Measurements from ENCODE around the gene NR5A1. TPM values are rescaled to one million over a fixed set of nuclear protein-coding genes. Genes with fewer than 3 reads are reported as not detected.
A peak's percentile ranks its signal among the peaks of the same experiment; 100 is the strongest.

Gene NR5A1
- total and polyA plus RNA-seq, 2 of the 13 experiments (the other 11 are each of a cell fraction or from before 2014, with no cell fraction given): 28.9 to 44.7 TPM

DNA sequence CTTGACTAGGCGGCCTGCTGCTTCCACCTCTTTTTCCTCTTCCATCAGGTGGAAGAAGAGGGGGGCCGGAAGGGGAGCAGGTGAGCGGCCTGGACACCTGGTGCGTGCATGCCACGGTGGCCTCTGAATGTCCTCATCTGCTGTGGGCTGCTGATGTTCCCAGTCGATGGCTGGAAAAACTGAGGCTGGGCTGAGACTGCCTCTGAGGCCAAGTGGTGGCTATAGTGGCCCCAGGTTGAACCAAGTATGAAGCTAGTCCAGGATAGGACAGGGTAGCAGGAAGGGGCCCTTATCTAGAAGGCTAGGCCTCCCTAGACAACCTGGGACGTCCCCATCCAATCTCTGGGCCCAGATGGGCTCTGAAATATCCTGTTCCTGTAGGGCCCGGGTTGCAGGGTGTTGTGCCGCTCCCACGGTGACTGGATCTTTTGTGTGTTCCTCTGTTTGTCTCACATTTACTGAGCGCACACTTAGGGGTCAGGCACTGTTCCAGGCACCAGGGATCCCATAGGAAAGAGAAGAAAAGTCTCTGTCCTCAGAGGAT is 753 bp upstream of the NR5A1 start (continued):
- 0 out of 2 replicates have a peak, but pooled peaks have one; percentile 2 for TF ChIP-seq TBX2 (CRISPR knock-in tag; IDR thresholded peaks at IDR 0.05; ENCODE audit: borderline replicate concordance)
- no peak for TF ChIP-seq ZNF691 (CRISPR knock-in tag; IDR thresholded peaks at IDR 0.05; ENCODE audit: borderline replicate concordance, low read depth)
- TF ChIP-seq, protein P1, sequence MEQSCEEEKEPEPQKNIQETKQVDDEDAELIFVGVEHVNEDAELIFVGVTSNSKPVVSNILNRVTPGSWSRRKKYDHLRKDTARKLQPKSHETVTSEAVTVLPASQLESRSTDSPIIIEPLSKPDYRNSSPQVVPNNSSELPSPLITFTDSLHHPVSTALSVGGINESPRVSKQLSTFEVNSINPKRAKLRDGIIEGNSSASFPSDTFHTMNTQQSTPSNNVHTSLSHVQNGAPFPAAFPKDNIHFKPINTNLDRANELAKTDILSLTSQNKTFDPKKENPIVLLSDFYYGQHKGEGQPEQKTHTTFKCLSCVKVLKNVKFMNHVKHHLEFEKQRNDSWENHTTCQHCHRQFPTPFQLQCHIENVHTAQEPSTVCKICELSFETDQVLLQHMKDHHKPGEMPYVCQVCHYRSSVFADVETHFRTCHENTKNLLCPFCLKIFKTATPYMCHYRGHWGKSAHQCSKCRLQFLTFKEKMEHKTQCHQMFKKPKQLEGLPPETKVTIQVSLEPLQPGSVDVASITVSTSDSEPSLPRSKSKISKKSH (CRISPR knock-in tag; IDR thresholded peaks at IDR 0.05; ENCODE audit: borderline replicate concordance): peak; percentile 54; the same call in 1 of the 2 replicates
- TF ChIP-seq DMAP1 (CRISPR knock-in tag; IDR thresholded peaks at IDR 0.05): 0 out of 2 replicates have a peak, but pooled peaks have one; percentile 9
- peak; percentile 94 for TF ChIP-seq ZNF629 (CRISPR knock-in tag; conservative IDR thresholded peaks at IDR 0.05)
- TF ChIP-seq ARNTL (CRISPR knock-in tag; IDR thresholded peaks at IDR 0.05): 0 out of 2 replicates have a peak, but pooled peaks have one; percentile 15
- TF ChIP-seq ELF4 (CRISPR knock-in tag; IDR thresholded peaks at IDR 0.05; ENCODE audit: borderline replicate concordance): no peak
- 0 out of 2 replicates have a peak, but pooled peaks have one; percentile 31 for TF ChIP-seq MYC (CRISPR knock-in tag; IDR thresholded peaks at IDR 0.05; ENCODE audit: borderline replicate concordance)
- peak; percentile 19; the same call in 1 of the 2 replicates for TF ChIP-seq TARDBP (CRISPR knock-in tag; IDR thresholded peaks at IDR 0.05)
- no peak for TF ChIP-seq CEBPG (CRISPR knock-in tag; IDR thresholded peaks at IDR 0.05)
- TF ChIP-seq, protein P2, sequence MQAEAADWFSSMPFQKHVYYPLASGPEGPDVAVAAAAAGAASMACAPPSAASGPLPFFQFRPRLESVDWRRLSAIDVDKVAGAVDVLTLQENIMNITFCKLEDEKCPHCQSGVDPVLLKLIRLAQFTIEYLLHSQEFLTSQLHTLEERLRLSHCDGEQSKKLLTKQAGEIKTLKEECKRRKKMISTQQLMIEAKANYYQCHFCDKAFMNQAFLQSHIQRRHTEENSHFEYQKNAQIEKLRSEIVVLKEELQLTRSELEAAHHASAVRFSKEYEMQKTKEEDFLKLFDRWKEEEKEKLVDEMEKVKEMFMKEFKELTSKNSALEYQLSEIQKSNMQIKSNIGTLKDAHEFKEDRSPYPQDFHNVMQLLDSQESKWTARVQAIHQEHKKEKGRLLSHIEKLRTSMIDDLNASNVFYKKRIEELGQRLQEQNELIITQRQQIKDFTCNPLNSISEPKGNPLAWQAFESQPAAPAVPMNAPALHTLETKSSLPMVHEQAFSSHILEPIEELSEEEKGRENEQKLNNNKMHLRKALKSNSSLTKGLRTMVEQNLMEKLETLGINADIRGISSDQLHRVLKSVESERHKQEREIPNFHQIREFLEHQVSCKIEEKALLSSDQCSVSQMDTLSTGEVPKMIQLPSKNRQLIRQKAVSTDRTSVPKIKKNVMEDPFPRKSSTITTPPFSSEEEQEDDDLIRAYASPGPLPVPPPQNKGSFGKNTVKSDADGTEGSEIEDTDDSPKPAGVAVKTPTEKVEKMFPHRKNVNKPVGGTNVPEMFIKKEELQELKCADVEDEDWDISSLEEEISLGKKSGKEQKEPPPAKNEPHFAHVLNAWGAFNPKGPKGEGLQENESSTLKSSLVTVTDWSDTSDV (CRISPR knock-in tag; IDR thresholded peaks at IDR 0.05): 0 out of 2 replicates have a peak, but pooled peaks have one; percentile 52
- 0 out of 2 replicates have a peak, but pooled peaks have one; percentile 40 for TF ChIP-seq ZNF121 (CRISPR knock-in tag; IDR thresholded peaks at IDR 0.05)
- no peak for TF ChIP-seq NFE2L1 (CRISPR knock-in tag; IDR thresholded peaks at IDR 0.05; ENCODE audit: borderline replicate concordance)
- TF ChIP-seq AKAP8 (CRISPR knock-in tag; IDR thresholded peaks at IDR 0.05): peak; percentile 53; the same call in 1 of the 2 replicates
- TF ChIP-seq NFYC (CRISPR knock-in tag; IDR thresholded peaks at IDR 0.05): no peak
